Measurements from ENCODE around the gene TRIM59.
A peak's percentile ranks its signal among the peaks of the same experiment; 100 is the strongest.

The TRIM59 gene, protein sequence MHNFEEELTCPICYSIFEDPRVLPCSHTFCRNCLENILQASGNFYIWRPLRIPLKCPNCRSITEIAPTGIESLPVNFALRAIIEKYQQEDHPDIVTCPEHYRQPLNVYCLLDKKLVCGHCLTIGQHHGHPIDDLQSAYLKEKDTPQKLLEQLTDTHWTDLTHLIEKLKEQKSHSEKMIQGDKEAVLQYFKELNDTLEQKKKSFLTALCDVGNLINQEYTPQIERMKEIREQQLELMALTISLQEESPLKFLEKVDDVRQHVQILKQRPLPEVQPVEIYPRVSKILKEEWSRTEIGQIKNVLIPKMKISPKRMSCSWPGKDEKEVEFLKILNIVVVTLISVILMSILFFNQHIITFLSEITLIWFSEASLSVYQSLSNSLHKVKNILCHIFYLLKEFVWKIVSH

DNA sequence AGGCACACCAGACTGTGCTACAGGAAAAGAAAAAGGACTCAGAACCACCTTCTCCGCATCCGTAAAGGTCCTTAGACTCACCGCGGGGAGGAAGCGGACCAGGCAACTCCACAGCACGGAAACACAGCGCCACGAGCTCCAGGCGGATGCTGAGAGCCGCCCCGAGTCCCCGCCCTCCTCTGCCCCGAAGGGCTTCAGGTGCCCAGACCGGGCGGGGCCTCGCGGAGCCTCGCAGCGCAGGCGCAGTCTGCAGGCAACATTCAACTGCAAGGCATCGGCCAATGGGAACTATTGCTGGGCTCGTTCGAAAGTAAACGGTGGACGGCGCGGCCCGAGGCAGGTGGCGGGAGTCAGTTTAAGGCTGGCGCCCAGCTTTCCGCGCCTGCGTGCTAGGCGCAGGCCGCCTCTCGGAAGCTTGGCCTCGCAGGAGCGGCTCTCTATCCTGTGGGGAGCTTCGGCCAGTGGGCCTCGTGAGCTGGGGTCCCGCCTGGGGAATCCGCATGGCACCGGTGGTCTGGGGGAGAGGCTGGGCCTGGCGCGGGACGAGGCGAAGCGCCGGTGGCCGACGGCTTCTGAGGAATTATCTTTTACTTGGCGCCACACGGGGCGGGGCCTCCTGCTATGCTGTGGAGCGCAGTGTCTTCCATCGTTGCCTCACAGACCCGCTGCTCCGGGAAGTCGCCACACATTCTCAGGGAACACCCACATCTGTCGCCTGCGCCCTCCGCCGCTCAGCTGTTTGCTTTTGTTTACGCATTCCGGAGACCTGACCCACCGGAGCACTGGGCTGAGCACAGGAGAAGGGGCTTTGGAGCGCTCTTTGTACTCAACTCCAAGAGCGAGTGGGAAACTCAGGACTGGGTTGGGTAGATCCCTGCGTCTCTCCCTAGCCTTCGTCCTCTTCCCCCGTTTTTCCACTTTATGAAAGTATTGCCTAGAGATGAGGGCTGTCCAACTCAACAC, at the start of gene TRIM59:
Gene TRIM59 (minus strand): TSS at position 151 of the 963 bp plus-strand sequence. CDS start 10,603 bp downstream, outside the sequence.
- Histone ChIP-seq H3K27ac (ENCODE audit: low read length) (peak within 1 kb of the TSS; percentile 85), H3K9ac (ENCODE audit: low read depth, low read length) (peak within 1 kb of the TSS; percentile 90), H3K4me3 (ENCODE audit: low read length) (peak within 1 kb of the TSS; percentile 91)

DNA sequence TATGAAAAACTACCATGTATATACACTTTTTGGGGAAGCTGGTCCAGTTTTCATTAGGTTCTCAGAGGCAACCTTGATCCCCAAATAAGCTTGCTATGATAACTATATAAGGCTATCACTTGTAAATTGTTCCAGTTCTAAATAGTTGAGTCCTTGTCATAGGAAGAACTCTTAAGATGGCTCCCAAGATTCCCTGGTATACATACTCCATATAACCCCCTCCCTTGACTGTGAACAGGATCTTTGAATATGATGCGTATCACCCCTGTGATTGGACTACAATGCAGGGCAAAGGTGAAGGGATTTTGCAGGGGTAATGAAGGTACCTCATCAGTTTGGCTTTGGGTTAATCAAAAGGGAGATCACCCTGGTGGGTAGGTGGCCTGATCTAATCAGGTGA, 48.6 kb upstream of the TRIM59 start:
- H3K9me3 ChIP-seq (ENCODE audit: insufficient read depth, low read depth, low read length), result no peaks in the 10 kb centered on the region
- H3K9ac ChIP-seq (ENCODE audit: low read depth, low read length), result no peak overlapping the region
- no peak overlapping the region for H3K4me3 ChIP-seq (ENCODE audit: low read length)
- no peak overlapping the region for H3K27ac ChIP-seq (ENCODE audit: low read length)
- no peaks in the 10 kb centered on the region for H3K27me3 ChIP-seq (ENCODE audit: insufficient read depth, low read length)
- H3K4me1 ChIP-seq (ENCODE audit: insufficient read depth, low read length), result no peaks in the 10 kb centered on the region
- peaks cover 40% of the 10 kb centered on the region for H3K36me3 ChIP-seq (ENCODE audit: insufficient read depth, low read depth, low read length)

More for the DNA sequence above, at the start of gene TRIM59:
- Histone ChIP-seq H3K36me3 (ENCODE audit: insufficient read depth, low read depth, low read length) (peaks cover 33% of the 10 kb centered on the region), H3K9me3 (ENCODE audit: insufficient read depth, low read depth, low read length) (no peaks in the 10 kb centered on the region; the same call in 1 of the 2 replicates), H3K4me1 (ENCODE audit: insufficient read depth, low read length) (peaks cover 10% of the 10 kb centered on the region; the same call in 1 of the 2 replicates), H3K27me3 (ENCODE audit: insufficient read depth, low read length) (no peaks in the 10 kb centered on the region)

DNA sequence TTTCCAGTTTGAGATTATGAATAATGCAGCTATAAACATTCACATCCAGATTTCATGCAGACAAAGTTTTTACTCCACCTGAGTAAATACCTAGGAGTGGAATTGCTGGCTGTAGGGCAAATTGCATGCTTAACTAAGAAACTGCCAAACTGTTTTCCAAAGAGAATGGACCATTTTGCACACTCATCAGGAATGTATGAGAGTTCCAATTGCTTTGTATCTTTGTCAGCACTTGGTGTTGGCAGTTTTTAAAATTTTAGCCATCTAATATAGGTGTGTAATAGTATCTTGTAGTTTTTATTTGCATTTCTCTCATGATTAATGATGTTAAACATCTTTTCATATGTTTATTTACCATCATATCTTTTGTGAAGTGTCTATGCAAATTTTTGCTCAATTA, 40.6 kb upstream of the TRIM59 start:
- Histone ChIP-seq H3K4me1 (ENCODE audit: insufficient read depth, low read length) (no peaks in the 10 kb centered on the region), H3K27me3 (ENCODE audit: insufficient read depth, low read length) (no peaks in the 10 kb centered on the region), H3K27ac (ENCODE audit: low read length) (no peak overlapping the region), H3K4me3 (ENCODE audit: low read length) (no peak overlapping the region), H3K9me3 (ENCODE audit: insufficient read depth, low read depth, low read length) (no peaks in the 10 kb centered on the region), H3K36me3 (ENCODE audit: insufficient read depth, low read depth, low read length) (no peaks in the 10 kb centered on the region), H3K9ac (ENCODE audit: low read depth, low read length) (no peak overlapping the region)

DNA sequence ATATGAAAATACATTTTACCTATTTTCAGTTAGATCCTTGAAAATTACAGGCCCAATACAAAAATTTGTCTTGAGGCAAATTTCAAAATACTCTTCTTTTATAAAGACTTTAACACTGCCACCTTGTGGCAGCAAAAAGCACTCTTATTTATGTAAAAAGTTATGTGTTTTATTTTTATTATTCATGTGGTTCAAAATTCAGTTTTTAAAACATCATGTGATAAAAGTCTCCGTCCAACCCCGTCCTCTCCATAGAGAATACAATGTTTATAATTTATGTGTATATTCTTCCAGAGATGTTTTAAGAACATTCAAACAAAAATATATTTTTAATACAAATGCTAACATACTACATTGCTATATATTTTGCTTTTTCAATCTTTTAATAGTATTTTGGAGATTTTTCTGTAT, 36.9 kb upstream of the TRIM59 start:
- no peak overlapping the region for H3K4me3 ChIP-seq (ENCODE audit: low read length)
- no peaks in the 10 kb centered on the region for H3K4me1 ChIP-seq (ENCODE audit: insufficient read depth, low read length)
- no peaks in the 10 kb centered on the region for H3K36me3 ChIP-seq (ENCODE audit: insufficient read depth, low read depth, low read length)
- no peak overlapping the region for H3K9ac ChIP-seq (ENCODE audit: low read depth, low read length)
- no peaks in the 10 kb centered on the region for H3K9me3 ChIP-seq (ENCODE audit: insufficient read depth, low read depth, low read length)
- no peak overlapping the region for H3K27ac ChIP-seq (ENCODE audit: low read length)
- no peaks in the 10 kb centered on the region for H3K27me3 ChIP-seq (ENCODE audit: insufficient read depth, low read length)

DNA sequence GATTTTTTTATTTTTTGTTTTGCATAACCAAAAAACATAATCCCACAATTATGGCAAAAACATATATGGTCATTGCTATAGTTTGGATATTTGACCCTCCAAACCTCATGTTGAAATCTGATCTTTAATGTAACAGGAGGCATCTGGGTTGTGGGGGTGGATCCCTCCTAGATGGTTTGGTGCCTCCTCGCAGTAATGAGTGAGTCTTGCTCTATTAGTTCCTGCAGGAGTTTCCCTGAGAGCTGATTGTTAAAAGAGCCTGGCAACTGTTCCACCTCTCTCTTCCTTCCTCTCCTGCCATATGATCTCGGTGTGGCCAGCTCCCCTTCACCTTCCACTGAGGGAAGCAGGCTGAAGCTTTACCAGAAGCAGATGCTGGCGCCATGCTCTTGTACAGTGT, 33.2 kb upstream of the TRIM59 start:
- no peak overlapping the region for H3K9ac ChIP-seq (ENCODE audit: low read depth, low read length)
- H3K36me3 ChIP-seq (ENCODE audit: insufficient read depth, low read depth, low read length), result no peaks in the 10 kb centered on the region

DNA sequence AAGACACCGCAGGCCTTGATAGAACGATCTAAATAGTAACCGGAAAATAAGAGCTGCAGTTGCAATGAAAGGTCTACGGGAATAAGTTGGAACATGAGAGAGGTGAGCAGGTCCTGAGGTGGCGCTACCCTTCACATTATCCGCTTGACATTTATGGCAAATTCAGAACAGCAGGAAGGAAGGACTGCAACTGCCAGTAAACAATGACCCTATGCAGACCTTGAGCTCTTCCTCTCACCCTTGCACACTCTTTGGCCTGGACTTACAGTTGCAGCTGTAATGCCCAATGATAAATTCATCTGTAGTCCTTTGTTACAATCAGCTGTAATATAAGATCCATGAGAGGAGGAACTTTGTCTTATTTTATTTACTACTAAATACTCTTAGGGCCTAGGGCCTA, 32.3 kb upstream of the TRIM59 start:
- Histone ChIP-seq H3K27me3 (ENCODE audit: insufficient read depth, low read length) (no peaks in the 10 kb centered on the region), H3K36me3 (ENCODE audit: insufficient read depth, low read depth, low read length) (no peaks in the 10 kb centered on the region), H3K9me3 (ENCODE audit: insufficient read depth, low read depth, low read length) (no peaks in the 10 kb centered on the region), H3K4me3 (ENCODE audit: low read length) (no peak overlapping the region), H3K27ac (ENCODE audit: low read length) (no peak overlapping the region), H3K9ac (ENCODE audit: low read depth, low read length) (no peak overlapping the region), H3K4me1 (ENCODE audit: insufficient read depth, low read length) (no peaks in the 10 kb centered on the region)

More for the DNA sequence above, 33.2 kb upstream of the TRIM59 start:
- H3K4me1 ChIP-seq (ENCODE audit: insufficient read depth, low read length), result no peaks in the 10 kb centered on the region
- H3K27ac ChIP-seq (ENCODE audit: low read length), result no peak overlapping the region
- no peak overlapping the region for H3K4me3 ChIP-seq (ENCODE audit: low read length)
- no peaks in the 10 kb centered on the region for H3K9me3 ChIP-seq (ENCODE audit: insufficient read depth, low read depth, low read length)
- H3K27me3 ChIP-seq (ENCODE audit: insufficient read depth, low read length), result no peaks in the 10 kb centered on the region

DNA sequence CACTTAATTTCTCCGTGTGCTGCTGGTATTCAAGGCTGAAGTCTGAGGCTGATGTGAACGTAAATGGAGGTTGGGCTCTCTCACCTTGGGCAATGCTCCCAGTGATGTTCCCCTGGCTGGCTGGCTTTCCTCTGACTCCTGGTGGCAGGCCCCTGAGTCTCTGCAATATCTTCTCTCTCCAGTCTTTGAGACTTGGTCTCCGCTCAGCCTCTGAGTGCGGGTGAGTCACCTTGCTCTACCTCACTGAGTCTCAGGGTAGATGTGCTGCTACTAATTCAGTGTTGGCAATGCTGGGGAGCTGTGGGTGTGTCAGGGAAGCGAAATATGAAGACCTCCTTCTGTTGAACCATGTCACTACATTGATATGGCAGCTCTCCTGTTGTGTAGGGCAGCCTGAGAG, 31.3 kb upstream of the TRIM59 start:
- Histone ChIP-seq H3K27ac (ENCODE audit: low read length) (no peak overlapping the region), H3K36me3 (ENCODE audit: insufficient read depth, low read depth, low read length) (no peaks in the 10 kb centered on the region), H3K4me3 (ENCODE audit: low read length) (no peak overlapping the region), H3K27me3 (ENCODE audit: insufficient read depth, low read length) (no peaks in the 10 kb centered on the region), H3K4me1 (ENCODE audit: insufficient read depth, low read length) (no peaks in the 10 kb centered on the region), H3K9me3 (ENCODE audit: insufficient read depth, low read depth, low read length) (no peaks in the 10 kb centered on the region), H3K9ac (ENCODE audit: low read depth, low read length) (no peak overlapping the region)

DNA sequence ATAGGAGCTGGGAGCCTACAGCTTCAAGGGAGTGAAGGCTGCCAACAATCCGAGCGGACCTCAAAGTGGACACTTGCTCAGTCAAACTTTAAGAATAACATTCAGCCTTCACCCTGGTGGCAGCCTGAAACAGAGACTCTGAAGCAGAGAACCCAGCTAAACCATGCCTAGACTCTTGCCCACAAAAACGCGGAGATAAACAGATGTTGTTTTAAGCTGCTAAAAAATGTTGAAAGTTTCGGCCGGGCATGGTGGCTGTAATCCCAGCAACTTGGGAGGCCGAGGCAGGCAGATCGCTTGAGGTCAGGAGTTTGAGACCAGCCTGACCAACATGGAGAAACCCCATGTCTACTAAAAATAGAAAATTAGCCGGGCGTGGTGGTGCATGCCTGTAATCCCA, 29.8 kb upstream of the TRIM59 start:
- no peaks in the 10 kb centered on the region for H3K4me1 ChIP-seq (ENCODE audit: insufficient read depth, low read length)
- H3K27me3 ChIP-seq (ENCODE audit: insufficient read depth, low read length), result no peaks in the 10 kb centered on the region
- H3K36me3 ChIP-seq (ENCODE audit: insufficient read depth, low read depth, low read length), result no peaks in the 10 kb centered on the region
- H3K9me3 ChIP-seq (ENCODE audit: insufficient read depth, low read depth, low read length), result no peaks in the 10 kb centered on the region
- H3K4me3 ChIP-seq (ENCODE audit: low read length), result no peak overlapping the region
- no peak overlapping the region for H3K27ac ChIP-seq (ENCODE audit: low read length)
- no peak overlapping the region for H3K9ac ChIP-seq (ENCODE audit: low read depth, low read length)

DNA sequence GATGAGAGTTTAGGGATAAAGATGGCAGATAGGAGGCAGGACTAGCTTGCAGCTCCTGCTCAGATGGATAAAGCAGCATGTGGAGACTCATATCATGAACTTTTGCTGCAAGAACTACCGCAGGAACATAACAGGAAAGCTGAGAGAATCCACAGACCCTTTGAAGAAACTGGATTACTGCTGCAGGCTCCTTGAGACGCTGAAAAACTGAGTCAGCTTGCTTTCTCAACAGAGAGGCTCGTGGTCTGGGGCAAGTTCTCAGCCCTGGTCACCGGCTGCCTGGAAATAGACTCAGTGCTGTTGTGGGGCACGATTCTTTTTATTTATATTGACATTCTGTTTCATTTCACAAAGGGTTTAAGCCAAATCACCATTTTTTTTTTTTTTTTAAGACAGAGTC, 28.8 kb upstream of the TRIM59 start:
- Histone ChIP-seq H3K9me3 (ENCODE audit: insufficient read depth, low read depth, low read length) (no peaks in the 10 kb centered on the region), H3K27ac (ENCODE audit: low read length) (no peak overlapping the region), H3K36me3 (ENCODE audit: insufficient read depth, low read depth, low read length) (no peaks in the 10 kb centered on the region), H3K9ac (ENCODE audit: low read depth, low read length) (no peak overlapping the region), H3K4me1 (ENCODE audit: insufficient read depth, low read length) (no peaks in the 10 kb centered on the region), H3K4me3 (ENCODE audit: low read length) (no peak overlapping the region), H3K27me3 (ENCODE audit: insufficient read depth, low read length) (no peaks in the 10 kb centered on the region; the same call in 1 of the 2 replicates)

DNA sequence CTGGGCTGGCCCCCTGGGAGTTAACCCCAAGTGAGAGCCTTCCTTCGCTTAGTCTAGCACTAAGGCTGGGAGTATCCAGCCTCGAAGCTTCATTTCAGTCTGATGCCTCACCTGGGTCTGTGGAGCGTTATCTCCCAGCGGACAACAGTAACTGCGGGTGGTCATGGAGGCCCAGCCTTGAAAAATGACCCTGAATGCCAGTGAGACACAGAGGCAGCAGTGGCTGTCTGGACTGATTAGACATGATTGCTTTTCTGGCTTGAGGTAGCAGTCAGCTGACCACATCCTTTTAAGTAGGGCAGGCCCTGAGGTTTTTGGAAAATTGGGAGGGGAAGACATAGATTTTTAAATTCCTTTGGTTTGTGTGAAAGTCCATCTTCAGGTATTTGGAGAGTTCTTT, 28.2 kb upstream of the TRIM59 start:
- Histone ChIP-seq H3K36me3 (ENCODE audit: insufficient read depth, low read depth, low read length) (no peaks in the 10 kb centered on the region), H3K4me3 (ENCODE audit: low read length) (no peak overlapping the region), H3K9me3 (ENCODE audit: insufficient read depth, low read depth, low read length) (peaks cover under 1% of the 10 kb centered on the region; the same call in 1 of the 2 replicates), H3K4me1 (ENCODE audit: insufficient read depth, low read length) (no peaks in the 10 kb centered on the region), H3K27ac (ENCODE audit: low read length) (no peak overlapping the region), H3K27me3 (ENCODE audit: insufficient read depth, low read length) (no peaks in the 10 kb centered on the region; the same call in 1 of the 2 replicates), H3K9ac (ENCODE audit: low read depth, low read length) (no peak overlapping the region)

DNA sequence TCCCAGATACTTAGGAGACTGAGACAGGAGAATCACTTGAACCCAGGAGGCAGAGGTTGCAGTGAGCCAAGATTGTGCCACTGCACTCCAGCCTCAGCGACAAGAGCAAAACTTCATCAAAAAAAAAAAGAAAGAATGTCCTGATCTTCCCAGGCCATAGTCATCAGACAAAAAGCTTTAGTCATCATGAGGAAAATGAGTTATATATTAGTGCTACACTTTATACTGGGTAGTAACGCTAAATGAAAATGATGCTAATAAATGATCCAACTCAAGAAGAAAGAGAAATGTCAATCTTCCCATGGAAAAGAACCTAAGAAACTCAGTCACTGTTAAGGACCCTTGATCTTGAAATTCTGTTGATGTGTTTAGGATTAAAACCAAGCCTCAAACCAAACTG, 26.3 kb upstream of the TRIM59 start:
- Histone ChIP-seq H3K27me3 (ENCODE audit: insufficient read depth, low read length) (no peaks in the 10 kb centered on the region; the same call in 1 of the 2 replicates), H3K36me3 (ENCODE audit: insufficient read depth, low read depth, low read length) (no peaks in the 10 kb centered on the region), H3K4me1 (ENCODE audit: insufficient read depth, low read length) (no peaks in the 10 kb centered on the region), H3K27ac (ENCODE audit: low read length) (no peak overlapping the region), H3K9ac (ENCODE audit: low read depth, low read length) (no peak overlapping the region), H3K9me3 (ENCODE audit: insufficient read depth, low read depth, low read length) (peaks cover 17% of the 10 kb centered on the region), H3K4me3 (ENCODE audit: low read length) (no peak overlapping the region)

Data from iPS-20b (cell line).